Gastrocnemius medialis (tissue), 4 donors: ENCODE measurements around the gene FGF23.

ENCODE experiments used
- CTCF ChIP-seq, 5 experiments: fragments of 450-650 bp in 3 of 5; fragments of 200-600 bp in 2 of 5; sonication (generic) in 2 of 5; IDR thresholded peaks in 4 of 5; conservative IDR thresholded peaks in 1 of 5; 1 replicate in 4 of 5; 2 replicates in 1 of 5; pipeline ENCODE4 v1.5.1; 2016 to 2019; ENCODE audit warnings: antibody characterized with exemption in 5 of 5, mild to moderate bottlenecking in 3 of 5, moderate library complexity in 3 of 5
- POLR2A ChIP-seq, 2 donors: fragments of 450-650 bp; IDR thresholded peaks; one replicate each; pipeline ENCODE4 v1.6.1; 2017; ENCODE audit warnings: antibody characterized with exemption in 2 of 2, mild to moderate bottlenecking in 2 of 2, moderate library complexity in 2 of 2

GRCh38 chr12:4322726-4323125 lies 56.8 kb downstream of the FGF23 start:
- TF ChIP-seq CTCF (IDR thresholded peaks at IDR 0.05 in 4 of 5, conservative IDR thresholded peaks at IDR 0.05 in 1 of 5) (no peak), POLR2A (IDR thresholded peaks at IDR 0.05) (no peak)
